Right kidney (tissue), 1 donor: ENCODE data around the gene TPI1.

Source experiments
- DNase-seq: peaks from one replicate; pipeline ENCODE4 v3.0.0-alpha.2; 2016

Gene TPI1

GRCh38 chr12:6827982-6828780 lies 39.1 kb upstream of the TPI1 start, which contains the start of gene P3H3:
Gene P3H3 (plus strand): TSS chr12:6828407. CDS start chr12:6828441, 34 bp downstream.
- DNase-seq = peak; percentile 84

- peak; percentile 85 for DNase-seq
Observed at GRCh38 chr12:6828781-6829535, 38.4 kb upstream of the TPI1 start.

GRCh38 chr12:6829536-6830220 lies 37.7 kb upstream of the TPI1 start:
- DNase-seq = no peak

GRCh38 chr12:6830286-6830890 lies 36.9 kb upstream of the TPI1 start:
- DNase-seq = no peak

GRCh38 chr12:6830999-6831398 lies 36.3 kb upstream of the TPI1 start:
- no peak for DNase-seq

GRCh38 chr12:6831450-6831995 lies 35.8 kb upstream of the TPI1 start:
- DNase-seq = no peak

- DNase-seq = no peak
Observed at GRCh38 chr12:6832125-6832524, 35.2 kb upstream of the TPI1 start.

GRCh38 chr12:6833189-6833890 lies 34.0 kb upstream of the TPI1 start:
- DNase-seq = no peak

GRCh38 chr12:6834254-6834653 lies 33.1 kb upstream of the TPI1 start:
- DNase-seq = no peak

- DNase-seq = no peak
Observed at GRCh38 chr12:6834873-6835272, 32.5 kb upstream of the TPI1 start.

- no peak for DNase-seq
Observed at GRCh38 chr12:6836851-6837250, 30.5 kb upstream of the TPI1 start.

GRCh38 chr12:6837370-6838060 lies 29.8 kb upstream of the TPI1 start:
- no peak for DNase-seq

GRCh38 chr12:6838854-6839253 lies 28.5 kb upstream of the TPI1 start:
- DNase-seq = no peak

- no peak for DNase-seq
Observed at GRCh38 chr12:6839482-6840201, 27.7 kb upstream of the TPI1 start.

- DNase-seq = no peak
Observed at GRCh38 chr12:6840330-6840729, 27.0 kb upstream of the TPI1 start.

- no peak for DNase-seq
Observed at GRCh38 chr12:6840761-6841515, 26.4 kb upstream of the TPI1 start, which contains the start of gene GNB3. Gene GNB3 (plus strand): TSS chr12:6840925. CDS start chr12:6841288, 363 bp downstream.

- DNase-seq = no peak
Observed at GRCh38 chr12:6842075-6842474, 25.3 kb upstream of the TPI1 start.

- DNase-seq = no peak
Observed at GRCh38 chr12:6843118-6843902, 24.0 kb upstream of the TPI1 start.

GRCh38 chr12:6845395-6845794 lies 21.9 kb upstream of the TPI1 start:
- DNase-seq = no peak
